Fibroblast of lung (primary cell): ENCODE measurements around the gene TBC1D21.

Experiments used
- CTCF ChIP-seq, 2 donors: IDR thresholded peaks in 1 of 2; conservative IDR thresholded peaks in 1 of 2; 1 replicate in 1 of 2; 2 replicates in 1 of 2; pipeline ENCODE4 v1.5.1; 2011 to 2012; ENCODE audit warnings: low read length in 2 of 2, control low read depth in 1 of 2, inconsistent platforms in 1 of 2, low read depth in 1 of 2, mild to moderate bottlenecking in 1 of 2
- EZH2 ChIP-seq: IDR thresholded peaks from 2 replicates; pipeline ENCODE4 v1.5.1; 2012; ENCODE audit warnings: low read length, control low read depth, mild to moderate bottlenecking; ENCODE audit errors: missing control alignments

- TF ChIP-seq CTCF (conservative IDR thresholded peaks at IDR 0.05 in 1 of 2, IDR thresholded peaks at IDR 0.05 in 1 of 2; ENCODE audit: low read depth in 1 of 2, low read length in 2 of 2) = no peak
- TF ChIP-seq EZH2 = no peak
These were observed 58.1 kb downstream of the TBC1D21 start for GRCh38 chr15:73931441-73931840.
